AG10803 (cell line): Measurements from ENCODE around the gene MAGI1.
A peak's percentile ranks its signal among the peaks of the same experiment; 100 is the strongest.

Experiments used
- DNase-seq: peaks from one replicate; pipeline ENCODE4 v3.0.0; 2010; ENCODE audit warnings: low read depth
- H3K4me3 ChIP-seq: 2 replicates; pipeline ENCODE4 v1.5.1; 2011; ENCODE audit warnings: mild to moderate bottlenecking, low read length, control low read depth
- CTCF ChIP-seq: conservative IDR thresholded peaks from 2 replicates; pipeline ENCODE4 v1.5.1; 2011; ENCODE audit warnings: mild to moderate bottlenecking, low read length, control low read depth, inconsistent platforms

MAGI1 gene

GRCh38 chr3:65597226-65597951, 441.3 kb downstream of the MAGI1 start:
- TF ChIP-seq CTCF = no peak
- peak overlapping the region; percentile 23 for H3K4me3 ChIP-seq
- peak; percentile 25 for DNase-seq

- DNase-seq = no peak
- no peak overlapping the region for H3K4me3 ChIP-seq
- TF ChIP-seq CTCF = no peak
Measured at GRCh38 chr3:65596571-65597225, 442.0 kb downstream of the MAGI1 start.

GRCh38 chr3:65596029-65596300, 442.8 kb downstream of the MAGI1 start:
- TF ChIP-seq CTCF = no peak
- DNase-seq = no peak
- H3K4me3 ChIP-seq = no peak overlapping the region

GRCh38 chr3:65595222-65596028, 443.3 kb downstream of the MAGI1 start:
- no peak overlapping the region for H3K4me3 ChIP-seq
- TF ChIP-seq CTCF = no peak
- DNase-seq = no peak

GRCh38 chr3:65593780-65594752, 444.7 kb downstream of the MAGI1 start:
- DNase-seq = no peak
- H3K4me3 ChIP-seq = no peak overlapping the region
- TF ChIP-seq CTCF = no peak

GRCh38 chr3:65591313-65591712, 447.4 kb downstream of the MAGI1 start:
- no peak overlapping the region for H3K4me3 ChIP-seq
- no peak for DNase-seq
- no peak for TF ChIP-seq CTCF
